Midbrain (tissue), 1 donor: ENCODE results near the gene AK1.
"Not testable (repeated sequence)": the region's sequence is repeated elsewhere in the genome, so short reads cannot be mapped to it uniquely, and the experiment has no call there.

ENCODE experiments used
- DNase-seq: peaks from one replicate; lab custom pipeline; 2025; lab: John Stamatoyannopoulos, UW

AK1 gene

DNA sequence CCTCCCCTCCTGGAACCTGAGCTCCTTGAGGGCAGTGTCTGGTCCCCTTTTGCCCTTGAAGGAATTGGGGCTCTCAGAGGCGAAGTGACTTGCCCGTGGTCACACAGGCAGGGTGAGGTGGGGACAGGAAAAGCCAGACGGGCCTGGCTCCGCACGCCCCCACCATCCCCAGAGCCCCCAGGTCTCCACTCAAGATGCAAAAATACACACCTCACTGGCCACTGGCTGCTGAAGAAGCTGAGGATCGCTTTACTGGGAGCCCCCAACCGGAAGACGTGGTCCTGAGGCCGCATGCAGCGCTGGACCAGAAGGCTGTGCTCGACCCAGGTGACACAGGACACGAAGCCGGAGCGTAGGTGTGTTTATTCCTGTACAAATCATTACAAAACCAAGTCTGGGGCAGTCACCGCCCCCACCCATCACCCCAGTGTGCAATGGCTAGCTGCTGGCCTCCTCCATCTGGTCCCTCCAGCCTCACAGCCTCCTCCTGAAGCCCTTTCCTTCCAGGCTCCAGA, 7.6 kb upstream of the AK1 start:
- no peak for DNase-seq

GRCh38 chr9:127884427-127884911, 7.0 kb upstream of the AK1 start:
- no peak for DNase-seq

GRCh38 chr9:127883959-127884358, 6.5 kb upstream of the AK1 start:
- DNase-seq: no peak

DNA sequence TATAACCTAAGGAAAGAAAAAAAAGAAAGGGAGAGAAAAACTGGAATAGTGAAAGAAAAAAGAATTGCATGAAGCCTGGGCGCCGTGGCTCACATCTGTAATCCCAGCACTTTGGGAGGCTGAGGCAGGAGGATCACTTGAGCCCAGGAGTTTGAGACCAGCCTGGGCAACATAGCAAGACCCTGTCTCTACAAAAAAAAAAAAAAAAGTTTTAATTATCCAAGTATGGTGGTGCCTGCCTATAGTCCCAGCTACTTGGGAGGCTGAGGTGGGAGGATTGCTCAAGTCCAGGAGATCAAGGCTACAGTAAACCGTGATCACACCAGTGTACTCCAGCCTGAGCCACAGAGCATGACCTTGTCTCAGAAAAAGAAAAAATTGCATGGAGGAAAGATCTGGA, 4.2 kb upstream of the AK1 start:
- DNase-seq: not testable (repeated sequence)

DNA sequence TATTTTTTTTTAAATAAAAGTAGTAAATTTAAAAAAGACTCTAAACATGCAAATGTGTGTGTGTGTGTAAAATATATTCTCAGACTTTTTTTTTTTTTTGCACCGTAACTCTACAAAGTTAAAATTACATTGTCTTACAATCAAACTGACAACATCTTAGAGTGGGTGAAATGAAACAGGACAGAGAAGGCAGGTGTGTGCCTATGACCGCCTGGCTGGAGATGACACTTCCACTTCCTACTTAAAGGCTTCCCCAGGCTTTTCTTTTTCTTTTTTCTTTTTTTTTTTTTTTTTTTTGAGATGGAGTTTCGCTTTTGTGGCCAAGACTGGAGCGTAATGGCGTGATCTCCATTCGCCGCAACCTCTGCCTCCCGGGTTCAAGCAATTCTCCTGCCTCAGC, 2.7 kb upstream of the AK1 start:
- DNase-seq: no peak

DNA sequence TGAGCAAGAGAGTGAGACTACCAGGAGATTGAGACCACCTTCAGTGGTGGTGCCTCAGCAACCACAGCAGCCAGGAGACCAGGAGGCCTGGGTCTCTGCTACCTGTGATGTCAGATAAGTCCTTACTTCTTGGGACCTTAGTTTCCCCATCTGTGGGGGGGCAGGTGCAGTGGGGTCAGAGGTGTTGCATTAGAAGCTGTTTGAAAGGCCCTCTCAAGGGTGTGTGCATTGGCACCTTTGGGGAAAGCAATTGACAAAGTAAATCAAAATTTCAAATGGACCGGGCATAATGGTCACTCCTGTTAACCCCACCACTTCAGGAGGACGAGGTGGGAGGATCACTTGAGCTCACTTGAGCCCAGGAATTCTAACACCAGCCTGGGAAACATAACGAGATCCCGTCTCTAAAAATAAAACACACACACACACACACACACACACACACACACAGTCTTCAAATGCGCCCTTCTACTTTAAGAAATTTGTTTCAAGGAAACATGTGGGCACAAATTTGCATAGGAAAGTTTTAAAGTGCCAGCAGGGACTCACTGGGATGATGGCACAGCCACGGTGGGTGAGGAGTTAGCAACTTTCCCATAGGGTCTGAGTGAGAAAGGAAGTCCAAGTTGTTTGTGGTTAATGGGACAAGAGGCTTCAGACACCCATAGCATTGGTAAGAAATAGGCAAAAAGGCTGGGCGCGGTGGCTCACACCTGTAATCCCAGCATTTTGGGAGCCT, 1.3 kb upstream of the AK1 start:
- DNase-seq: no peak

GRCh38 chr9:127878001-127878651, 651 bp upstream of the AK1 start:
- DNase-seq: no peak

GRCh38 chr9:127876764-127877562, 512 bp downstream of the AK1 start:
- peak; percentile 38 for DNase-seq

DNA sequence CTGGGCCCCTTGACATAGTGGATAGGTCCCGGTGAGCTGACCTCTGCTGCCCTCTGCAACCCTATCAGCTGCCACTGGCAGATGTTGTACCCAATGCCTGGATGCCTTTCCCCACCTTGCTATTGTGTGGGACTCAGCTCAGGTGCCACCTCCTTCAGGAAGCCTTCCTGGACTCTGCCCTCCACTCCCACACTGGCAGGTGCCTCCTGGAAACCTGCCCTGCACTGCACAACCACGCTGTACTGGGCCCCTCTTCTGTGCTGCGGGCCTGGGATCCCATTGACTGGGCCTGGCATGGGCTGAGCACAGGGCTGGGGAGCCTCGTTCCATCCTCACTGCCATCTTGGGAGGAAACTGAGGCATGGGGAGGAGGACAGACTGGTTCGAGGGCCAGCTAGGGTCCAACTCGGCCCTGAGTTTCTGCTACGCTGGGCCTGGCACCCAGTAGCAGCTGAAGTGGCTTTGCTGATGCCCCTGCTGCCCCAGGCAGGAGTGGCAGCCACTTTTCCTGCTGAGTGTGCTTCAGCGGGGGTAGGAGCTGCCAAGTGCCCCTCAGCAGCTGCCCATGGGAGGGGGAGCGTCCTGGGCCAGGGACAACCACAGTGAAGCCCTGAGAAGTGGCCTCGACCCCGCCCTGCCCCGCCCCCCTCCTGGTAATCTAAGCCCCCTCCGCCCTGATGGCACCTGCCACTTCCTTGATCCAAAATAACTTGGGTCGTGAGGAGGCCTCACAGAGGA, 1.3 kb downstream of the AK1 start:
- DNase-seq: no peak

GRCh38 chr9:127875306-127875966, 2.0 kb downstream of the AK1 start:
- no peak for DNase-seq

GRCh38 chr9:127874301-127875221, 2.9 kb downstream of the AK1 start:
- DNase-seq: peak; percentile 50

DNA sequence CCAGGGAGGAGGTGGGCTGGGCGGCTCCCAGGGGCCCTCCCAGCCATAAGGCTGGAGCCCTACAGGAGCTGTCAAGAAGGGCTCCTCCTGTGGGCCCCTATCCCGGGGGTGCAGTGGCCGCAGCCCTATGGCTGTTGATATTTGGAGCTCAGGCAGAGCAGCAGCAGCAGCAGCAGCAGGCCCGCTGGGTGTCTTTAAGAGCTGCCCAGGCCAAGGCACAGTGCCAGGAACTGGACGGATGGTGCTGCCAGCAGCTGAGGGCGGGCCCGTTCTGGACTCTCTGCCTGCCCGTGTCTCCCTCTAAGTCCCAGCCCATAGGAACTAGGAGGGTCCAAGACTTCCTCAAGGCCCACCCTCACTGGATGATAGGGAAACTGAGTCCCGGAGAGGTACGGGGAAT, 3.6 kb downstream of the AK1 start:
- DNase-seq: peak; percentile 87

DNA sequence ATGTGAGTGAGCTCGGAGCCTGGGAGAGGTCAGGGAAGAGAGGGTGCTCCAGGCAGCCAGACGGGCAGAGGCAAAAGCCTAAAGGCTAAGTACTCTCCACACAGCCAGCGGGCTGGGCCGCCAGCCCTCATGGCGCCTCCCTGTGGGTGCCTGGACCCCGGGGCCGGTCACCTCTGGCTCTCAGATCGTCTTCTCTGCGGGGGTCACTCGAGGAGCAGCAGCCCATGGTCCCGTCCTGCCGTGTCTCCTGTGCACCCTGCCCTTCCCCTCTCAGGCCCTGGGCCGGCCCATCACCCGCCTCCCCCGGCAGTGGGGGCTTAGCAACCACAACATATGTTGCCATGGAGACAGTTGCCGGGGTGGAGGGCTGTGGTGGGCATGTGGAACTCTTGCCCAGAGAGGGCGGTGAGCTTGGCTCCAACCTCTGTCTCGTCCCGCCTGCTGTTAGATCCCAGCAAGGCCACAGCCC, 4.2 kb downstream of the AK1 start:
- DNase-seq: peak; percentile 65

- DNase-seq: no peak
Measured at GRCh38 chr9:127872369-127873222, 4.9 kb downstream of the AK1 start.

GRCh38 chr9:127871531-127871930, 5.9 kb downstream of the AK1 start:
- DNase-seq: no peak

GRCh38 chr9:127870887-127871286, 6.6 kb downstream of the AK1 start:
- DNase-seq: no peak

DNA sequence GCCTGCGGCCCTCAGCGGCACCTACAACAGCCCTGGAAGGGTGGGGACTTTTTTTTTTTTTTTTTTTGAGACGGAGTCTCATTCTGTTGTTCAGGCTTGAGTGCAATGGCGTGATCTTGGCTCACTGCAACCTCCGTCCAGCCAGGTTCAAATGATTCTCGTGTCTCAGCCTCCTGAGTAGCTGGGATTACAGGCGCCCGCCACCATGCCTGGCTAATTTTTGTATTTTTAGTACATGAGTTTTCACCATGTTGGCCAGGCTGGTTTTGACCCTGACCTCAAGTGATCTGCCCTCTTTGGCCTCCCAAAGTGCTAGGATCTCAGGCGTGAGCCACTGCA, 7.4 kb downstream of the AK1 start:
- not testable (repeated sequence) for DNase-seq

DNA sequence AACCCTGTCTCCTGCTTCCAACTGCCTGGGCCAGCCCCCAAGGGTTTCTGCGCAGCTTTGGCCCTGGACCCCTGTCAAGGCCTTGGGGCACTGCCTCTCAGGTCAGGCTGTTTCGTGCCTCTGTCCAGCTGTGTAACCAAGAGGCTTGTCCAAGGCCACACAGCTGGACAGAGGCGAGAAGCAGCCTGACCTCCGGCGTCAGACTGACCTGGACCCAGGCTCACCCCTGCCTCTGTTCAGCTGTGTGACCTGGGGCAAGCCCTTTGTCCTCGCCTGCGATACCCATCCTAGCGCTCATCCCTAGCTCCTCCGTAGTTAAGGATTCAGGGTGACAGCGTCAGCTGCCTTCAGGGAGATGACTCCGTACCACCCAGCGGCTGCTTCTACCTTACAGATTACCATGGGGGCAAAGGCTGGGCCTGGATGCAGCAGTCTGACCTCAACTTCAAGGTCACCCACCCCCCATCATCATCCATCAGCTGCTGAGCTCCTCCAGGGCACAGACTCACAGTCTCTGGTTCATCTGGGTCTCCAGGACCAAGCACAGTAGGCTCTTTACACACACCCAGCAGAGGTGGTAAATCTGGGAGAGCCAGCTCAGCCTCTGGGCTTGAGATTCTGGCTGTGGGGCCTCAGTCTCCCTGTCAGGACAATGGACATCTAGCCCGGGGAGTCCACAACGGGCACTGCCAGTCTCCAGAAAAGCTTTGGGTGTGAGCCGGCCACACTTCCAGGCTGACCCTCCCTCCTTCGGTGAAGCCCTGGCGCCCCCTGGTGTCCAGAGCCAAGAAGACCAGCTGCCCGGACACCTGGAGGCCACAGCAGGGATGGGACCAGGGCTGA, 7.9 kb downstream of the AK1 start:
- peak; percentile 74 for DNase-seq
